DMS114 treated with DMSO at 0.1 percent for 48 hours (cell line): Measurements from ENCODE around the gene PSKH1.
A peak's percentile ranks its signal among the peaks of the same experiment; 100 is the strongest.
"Not testable (repeated sequence)": the region's sequence is repeated elsewhere in the genome, so short reads cannot be mapped to it uniquely, and the experiment has no call there.

ENCODE experiments used
- DNase-seq: peaks from one replicate; lab custom pipeline; 2025; ENCODE audit not compliant: unreplicated experiment; lab: John Stamatoyannopoulos, UW

PSKH1 gene

DNA sequence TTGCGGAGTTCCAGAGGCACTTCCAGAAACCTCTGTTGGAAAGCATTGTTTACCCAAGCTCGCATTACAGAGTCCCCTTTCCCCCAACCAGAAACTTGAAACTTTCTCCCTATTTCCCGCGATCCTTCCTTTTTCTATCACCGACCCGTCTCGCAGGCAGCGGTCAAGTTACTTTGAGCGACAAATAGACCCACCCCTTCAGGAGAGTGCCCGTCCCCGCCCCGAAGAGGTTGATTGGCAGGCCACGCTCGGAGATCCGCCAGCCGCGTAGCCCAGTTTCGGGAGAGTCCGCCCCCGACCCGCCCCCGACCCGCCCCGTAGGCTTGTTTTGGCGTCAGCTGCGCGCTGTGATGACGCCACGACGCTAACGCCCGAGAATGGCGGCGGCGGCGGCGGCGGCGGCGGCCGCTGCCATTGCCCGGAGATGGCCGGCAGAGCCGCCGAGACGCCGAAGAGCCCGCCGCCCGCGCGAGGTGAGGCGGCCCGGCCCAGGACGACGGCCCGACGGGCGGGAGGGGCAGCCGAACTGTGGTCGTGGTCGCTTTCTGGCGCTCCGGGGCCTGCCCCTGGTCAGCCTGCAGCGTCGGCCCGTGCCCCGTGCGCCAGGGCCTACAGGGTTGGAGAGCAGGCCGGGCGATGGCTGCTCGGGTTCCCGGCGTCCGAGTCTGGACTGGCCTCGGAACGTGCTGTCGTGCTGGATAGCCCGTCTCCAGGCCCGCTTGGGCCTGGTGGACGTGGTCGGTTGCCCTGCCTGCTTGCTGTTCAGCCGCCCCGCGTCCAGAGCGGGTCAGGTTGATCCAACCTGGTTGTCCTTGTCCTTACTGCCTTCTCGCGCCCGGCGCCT is at the start of gene PSKH1:
Gene PSKH1, plus strand, starts transcription at position 356 of the 844 bp plus-strand sequence. CDS start 15,496 bp downstream, outside the sequence.
- peak; percentile 99 for DNase-seq

DNA sequence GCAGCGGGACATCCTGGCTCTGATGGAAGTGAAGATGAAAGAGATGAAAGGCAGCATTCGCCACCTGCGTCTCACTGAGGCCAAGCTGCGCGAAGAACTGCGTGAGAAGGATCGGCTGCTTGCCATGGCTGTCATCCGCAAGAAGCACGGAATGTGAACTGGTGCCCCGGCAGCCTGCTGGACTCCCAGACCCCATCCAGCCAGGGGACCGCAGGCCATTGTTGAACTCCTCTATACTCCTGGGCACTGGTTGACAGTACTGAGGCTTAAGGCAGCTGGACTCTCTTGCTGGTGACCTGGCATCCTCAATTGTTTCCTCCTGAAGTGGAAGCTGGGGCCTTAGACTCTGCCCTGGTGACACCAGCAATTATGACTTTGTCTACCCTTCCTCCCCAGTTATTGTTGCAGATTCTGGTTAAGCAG is 49.7 kb upstream of the PSKH1 start:
- no peak for DNase-seq

DNA sequence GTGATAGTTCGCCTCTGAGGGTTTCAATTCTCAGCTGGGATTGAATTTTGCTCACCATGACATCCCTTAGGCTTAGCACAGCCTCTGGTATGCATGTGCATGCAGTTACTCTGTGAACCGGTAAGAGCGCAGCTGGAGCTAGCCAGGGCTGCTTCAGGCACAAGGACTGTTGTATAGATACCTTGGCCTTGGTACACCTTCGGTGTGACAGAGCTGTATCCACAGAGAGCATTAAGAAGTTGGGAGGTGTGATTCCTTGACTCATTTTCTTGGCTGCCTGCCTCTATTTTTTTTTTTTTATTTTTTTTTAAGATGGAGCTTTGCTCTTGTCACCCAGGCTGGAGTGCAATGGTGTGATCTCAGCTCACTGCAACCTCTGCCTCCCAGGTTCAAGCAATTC is 48.6 kb upstream of the PSKH1 start:
- peak; percentile 22 for DNase-seq

DNA sequence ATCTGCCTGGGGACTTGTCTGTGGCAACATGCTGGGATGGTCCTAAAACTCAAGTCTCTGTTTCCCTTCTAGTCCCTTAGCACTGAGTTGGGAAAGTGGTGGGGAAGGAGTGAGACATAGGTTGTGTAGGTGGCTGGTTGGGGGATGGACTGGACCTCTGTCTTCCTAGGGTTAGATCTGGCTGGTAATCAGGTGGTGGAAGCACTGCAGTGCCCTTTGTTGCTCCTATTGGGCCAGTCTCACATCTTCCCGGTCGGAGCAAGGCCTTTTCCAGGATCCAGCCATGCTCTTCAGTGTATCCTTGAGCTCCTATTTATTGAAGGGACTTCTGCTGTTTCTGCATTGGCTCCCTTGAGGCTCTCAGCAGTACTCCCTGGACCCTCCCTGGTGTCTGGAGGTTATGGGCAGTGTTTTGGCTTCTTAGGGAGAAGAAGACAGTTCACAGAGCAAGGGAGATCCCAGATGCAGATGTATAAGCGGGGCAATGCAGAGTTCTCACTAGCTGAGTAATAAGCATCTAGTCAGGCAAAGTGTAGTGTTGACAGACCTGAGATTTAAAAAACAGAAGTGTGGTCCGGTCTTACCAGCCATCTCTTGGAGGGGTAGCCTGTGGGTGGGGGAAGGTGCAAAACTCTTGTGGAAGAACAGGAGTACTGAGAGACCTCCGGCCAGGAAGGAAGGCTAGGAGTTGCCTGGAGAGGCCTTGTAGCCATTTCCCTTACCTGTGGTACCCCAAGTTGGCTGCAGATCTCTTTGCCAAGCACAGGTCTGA is 47.6 kb upstream of the PSKH1 start:
- peak; percentile 19 for DNase-seq

DNA sequence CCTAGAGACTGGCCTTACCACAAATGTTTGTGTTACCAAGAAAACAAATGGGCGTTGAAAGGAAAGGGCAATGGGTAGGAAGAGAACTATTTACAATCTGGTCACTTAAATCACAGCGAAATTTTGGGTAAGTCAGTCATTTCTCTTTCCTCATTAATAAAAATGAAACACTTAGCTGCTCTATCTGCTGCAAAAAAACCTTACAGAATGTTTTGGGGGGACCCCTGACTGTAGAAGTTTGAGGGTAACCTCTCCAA is 47.1 kb upstream of the PSKH1 start:
- DNase-seq, result no peak

DNA sequence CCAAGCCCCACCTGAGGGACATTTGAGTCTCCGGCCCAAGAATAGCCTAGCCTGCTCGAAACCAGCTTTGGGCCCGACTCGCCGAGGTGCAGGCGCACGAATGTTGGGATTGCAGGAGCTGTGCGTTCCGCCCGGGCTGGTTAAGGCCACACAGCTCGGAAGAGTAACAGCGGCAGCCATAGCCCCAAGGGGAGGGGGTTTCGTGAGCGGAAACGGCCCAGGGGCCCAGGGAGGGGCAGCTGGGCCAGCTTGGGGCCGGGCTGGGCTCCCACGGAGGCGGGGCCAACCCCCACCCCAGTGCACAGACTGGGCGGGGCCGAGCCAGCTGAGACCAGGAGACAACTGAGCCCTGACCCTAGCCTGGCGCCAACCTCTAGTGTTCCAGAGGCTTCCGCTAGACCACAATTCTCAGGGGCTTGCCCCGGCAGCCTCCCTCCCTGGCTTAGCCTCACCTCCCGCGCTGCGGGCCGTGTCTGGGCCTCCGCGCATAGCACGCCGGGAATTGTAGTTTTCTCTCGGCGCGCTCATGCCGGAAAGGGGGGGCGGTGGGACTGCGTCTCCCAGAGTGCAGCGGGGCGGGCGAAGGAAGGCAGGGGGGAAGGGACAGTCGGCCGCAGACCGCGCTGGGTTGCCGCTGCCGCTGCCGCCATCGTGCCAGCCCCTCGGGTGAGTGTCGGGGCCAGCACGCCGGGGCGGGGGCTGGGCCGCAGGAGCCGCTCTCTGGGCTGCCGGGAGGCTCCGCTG is 46.6 kb upstream of the PSKH1 start, which contains the start of gene NUTF2:
Gene NUTF2, plus strand, starts transcription at position 614 of the 744 bp plus-strand sequence. CDS start 18,198 bp downstream, outside the sequence.
- DNase-seq, result peak; percentile 86

DNA sequence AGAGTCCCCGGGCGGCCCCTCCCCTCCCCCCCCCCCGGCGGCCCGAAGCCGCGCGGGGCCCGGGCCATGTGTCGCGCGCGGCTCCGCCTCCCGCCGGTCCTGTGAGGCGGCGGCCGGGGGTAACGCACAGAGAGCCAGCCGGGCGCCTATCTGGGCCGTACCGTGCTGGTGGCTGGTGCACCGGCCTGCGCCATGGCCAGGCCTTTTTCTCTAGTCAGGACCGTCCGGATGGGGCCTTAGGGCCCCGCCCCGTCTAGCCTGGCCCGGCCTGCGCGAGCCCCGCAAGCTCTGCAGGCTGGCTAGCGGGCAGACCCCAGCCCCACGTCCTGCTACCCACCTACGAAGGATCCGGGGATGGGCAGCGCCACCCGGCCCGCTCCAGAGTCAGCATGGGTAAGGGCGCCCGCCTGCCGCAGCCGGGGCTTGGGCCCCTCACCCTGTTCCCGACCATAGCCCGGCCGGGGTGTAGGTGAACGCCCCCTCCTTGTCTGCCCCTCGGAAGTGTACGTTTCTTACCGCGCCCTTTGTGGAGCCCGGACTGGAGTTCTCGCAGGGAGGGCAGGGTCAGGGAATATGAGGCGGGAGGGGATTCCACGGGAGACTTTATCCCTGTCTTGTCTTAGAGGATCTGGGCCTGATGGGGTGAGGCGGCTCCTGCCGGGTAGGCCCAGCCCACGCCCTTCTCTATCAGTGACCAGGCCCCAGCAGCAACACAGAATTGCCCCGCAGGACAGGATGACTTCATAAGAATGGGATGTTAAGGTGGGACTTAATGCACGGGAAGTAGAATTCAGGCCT is 45.8 kb upstream of the PSKH1 start, which contains the start of gene CENPT:
Gene CENPT, minus strand, starts transcription at position 630 of the 798 bp plus-strand sequence. CDS start 13,834 bp downstream, outside the sequence.
- no peak for DNase-seq

DNA sequence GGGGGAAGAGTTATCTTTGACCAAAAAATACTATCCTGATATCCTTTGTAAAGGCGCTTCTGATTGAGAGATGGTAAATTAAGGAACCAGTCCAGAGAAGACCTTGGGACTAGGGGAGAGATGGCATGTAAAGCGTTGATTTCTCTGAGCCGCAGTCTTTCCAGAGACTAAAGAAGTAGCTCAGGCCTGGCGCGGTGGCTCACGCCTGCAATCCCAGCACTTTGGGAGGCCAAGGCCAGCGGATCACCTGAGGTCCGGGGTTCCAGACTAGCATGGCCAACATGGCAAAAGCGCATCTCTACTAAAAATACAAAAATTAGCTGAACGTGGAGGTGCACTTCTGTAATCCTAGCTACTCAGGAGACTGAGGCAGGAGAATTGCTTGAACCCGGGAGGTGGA is 44.9 kb upstream of the PSKH1 start:
- DNase-seq, result no peak

DNA sequence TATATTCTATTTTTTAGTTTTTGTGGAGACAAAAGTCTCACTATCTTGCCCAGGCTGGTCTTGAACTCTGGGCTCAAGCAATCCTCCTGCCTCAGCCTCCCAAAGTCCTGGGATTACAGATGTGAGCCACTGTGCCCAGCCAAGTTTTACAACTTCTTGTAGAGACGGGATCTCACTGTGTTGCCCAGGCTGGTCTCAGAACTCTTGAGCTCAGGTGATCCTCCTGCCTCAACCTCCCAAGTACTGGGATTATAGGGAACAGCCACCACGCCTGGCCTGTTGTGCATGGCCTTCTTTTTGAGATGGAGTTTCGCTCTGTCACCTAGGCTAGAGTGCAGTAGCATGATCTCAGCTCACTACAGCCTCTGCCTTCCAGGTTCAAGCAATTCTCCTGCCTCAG is 39.4 kb upstream of the PSKH1 start:
- no peak for DNase-seq

DNA sequence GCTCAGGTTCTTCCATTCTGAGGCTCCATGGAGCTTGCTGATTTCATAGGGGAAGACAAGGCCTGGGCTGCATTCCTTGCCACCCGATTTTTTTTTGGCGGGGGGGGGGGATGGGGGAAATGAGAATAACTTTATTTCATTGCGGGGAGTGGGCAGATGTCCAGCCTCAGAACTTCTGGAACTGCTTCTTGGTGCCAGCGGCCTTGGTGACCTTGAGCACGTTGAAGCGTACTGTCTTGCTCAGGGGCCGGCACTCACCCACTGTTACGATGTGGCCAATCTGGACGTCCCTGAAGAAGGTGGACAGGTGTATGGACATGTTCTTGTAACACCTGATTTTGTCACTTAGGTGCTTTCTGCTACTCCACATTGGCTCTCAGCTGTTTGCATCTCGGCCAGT is 37.3 kb upstream of the PSKH1 start:
- DNase-seq, result no peak

DNA sequence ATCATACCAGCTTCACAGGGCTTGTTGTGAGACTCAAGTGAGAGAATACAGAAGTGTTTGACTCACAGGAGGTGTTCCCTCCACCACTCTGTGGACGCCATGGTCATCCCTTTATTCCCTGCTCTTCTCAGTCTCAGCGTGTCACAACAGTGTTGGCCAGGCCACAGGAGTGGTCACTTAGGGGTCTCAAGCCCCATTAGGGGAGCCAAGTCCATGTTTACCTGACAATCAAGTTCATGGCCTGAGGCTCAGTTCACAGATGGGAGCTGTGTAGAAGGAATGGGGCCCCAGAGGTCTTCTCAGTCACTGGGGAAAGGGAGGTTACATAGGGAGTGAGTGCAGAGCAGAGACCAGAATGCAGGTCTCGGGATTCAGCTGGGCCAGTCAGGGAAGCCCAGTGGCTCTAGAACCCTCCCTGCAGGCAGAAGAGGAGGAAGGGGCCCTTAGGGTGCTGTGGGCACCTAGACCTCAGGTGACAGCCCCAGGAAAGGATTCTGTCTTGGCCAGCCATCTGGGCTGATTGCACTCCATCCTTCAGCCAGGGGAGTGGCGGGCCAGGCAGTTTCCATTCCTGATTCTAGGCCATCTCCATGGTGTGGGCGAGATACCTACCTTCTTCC is 36.0 kb upstream of the PSKH1 start:
- no peak for DNase-seq

DNA sequence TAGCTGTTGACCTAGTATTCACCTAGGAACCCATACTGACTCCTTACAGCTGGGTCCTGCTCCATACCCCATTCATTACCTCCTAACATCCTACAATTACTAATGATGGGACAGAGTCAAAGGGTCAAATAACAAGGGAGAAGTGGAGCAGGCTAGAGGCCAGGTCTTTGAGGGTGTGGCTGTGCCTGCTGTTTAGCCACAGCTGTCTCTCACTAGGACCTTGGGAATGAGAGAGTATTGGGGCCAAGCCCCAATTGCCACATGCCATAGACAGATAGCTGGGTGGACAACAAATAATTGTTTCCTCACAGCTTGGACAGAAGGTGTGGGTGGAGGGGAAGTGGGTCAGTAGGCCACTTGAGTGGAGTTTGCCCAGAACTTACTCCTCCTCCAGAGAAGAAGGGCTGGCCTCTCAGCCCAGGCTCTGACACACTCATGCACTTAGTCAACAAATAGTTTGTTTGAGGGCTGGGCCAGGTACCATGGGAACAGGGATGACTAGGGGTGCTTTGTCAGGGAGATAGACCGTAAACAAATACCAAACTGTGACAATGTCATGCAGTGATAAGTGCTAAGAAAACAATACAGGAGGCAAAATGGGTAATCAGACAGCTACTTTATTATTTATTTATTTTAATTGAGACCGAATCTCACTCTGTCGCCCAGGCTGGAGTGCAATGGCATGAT is 35.4 kb upstream of the PSKH1 start:
- no peak for DNase-seq

DNA sequence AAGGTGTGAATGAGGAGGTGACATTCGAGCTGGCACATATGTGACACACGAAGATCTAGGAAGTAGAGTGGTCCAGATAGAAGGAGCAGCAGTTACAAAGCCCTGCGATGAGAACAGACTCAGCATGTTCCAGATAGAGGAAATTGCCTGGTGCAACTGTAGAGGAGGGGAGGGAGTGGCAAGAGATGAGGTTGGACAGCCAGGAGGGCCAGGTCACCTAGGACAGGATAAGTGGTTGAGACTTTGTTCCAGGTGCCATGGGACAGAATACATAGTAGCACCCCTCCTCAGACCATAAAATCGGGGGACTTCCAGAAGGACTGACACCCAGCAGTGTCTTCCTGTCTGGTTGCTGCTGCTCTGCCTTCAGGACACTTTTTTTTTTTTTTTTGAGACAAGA is 34.6 kb upstream of the PSKH1 start:
- no peak for DNase-seq

DNA sequence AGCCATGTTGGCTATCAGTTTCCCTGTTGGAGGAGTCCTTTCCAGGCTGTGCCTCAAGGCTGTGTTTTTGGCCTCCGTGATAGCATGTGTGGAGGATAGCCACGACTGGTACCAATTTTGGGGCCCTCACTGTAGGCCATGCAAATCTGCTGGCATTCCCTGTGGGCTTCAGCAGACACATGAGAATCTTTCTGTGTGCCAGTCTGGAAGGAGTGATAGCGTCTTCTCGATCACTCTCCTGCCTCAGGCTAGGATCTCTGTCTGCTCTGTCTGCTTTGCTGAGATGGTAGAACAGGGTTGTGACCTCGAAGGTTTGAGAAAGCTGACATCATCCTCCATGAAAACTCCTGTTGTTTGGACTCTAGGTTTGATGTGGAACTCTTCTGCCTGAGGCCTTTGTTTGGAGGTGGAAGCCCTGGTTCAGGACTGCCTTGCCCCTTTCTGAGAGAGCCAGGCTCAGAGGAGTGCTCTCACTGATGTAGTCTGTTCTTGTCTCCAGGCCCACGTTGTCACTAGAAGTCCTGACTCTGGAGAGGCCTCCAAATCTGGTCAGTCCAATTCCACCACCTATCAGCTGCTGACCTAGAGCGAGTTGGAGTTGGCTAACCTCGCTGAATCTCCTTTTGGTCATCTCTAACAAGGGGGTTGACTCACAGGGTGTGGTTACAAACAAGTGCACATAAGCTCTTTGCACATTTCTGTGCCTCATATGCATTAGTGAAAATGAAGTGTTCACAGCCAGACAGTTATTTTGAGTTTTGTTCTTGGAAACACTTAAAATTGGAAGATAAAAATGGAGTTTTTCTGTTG is 32.3 kb upstream of the PSKH1 start:
- DNase-seq, result no peak

DNA sequence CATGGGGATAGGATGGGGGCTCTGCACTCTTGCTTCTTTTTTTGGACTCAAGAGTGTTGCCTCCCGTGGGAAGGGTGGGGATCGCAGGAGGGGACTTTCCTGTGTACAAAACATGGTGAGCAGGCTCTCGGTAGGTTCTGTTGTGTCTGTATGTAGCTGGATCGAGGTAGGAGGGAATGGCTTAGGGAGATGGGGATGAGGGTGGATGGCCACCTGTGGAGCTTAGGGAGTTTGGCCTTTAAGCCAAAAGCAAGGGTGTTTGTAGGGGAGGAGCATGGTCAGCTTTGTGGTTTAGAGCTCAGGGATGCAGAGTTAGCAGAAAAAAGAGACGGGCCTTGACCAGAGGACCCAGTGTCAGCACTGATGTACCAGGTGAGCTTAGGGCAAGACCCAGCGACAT is 31.2 kb upstream of the PSKH1 start:
- DNase-seq, result no peak

DNA sequence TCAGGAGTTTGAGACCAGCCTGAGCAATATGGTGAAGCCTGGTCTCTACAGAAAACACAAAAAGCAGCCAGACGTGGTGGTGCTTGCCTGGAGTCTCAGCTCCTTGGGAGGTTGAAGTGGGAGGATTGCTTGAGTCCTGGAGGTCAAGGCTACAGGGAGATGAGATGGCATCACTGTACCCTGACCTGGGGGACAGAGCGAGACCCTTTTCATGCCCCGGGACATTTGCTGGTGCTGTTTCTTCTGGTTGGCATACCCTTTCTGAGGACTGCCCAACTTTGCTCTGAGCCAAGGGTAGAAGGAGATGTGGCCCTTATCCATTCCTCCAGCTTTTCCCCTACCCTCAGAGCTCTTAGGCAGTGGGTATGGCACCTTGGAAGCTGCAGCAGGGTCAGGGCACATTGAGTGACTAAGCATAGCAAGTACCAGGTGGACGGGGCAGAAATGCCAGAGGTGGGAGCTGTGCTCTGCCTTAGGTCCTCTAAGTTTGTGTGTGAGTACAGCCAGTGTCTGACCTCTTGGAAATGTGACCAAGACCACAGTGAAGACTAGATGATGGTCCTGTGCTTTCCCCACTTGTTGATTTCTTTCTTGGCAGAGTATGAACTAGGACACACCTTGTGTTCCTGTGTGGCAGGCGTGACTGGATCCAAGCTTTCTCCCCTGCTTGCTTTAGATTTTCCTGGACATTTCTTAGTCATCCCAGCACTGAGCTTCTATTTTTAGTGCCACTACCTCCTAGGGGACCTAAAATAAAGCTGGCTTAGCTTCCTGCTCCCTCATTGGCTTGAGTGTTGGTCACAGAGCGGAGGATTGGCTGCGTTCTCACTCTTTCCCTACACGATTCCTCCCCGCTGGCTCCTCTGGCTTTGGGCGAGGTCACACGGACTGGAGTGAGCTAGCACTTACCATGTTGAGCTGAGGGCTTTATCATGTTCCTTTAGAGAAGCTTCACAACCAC is 30.2 kb upstream of the PSKH1 start:
- DNase-seq, result no peak

DNA sequence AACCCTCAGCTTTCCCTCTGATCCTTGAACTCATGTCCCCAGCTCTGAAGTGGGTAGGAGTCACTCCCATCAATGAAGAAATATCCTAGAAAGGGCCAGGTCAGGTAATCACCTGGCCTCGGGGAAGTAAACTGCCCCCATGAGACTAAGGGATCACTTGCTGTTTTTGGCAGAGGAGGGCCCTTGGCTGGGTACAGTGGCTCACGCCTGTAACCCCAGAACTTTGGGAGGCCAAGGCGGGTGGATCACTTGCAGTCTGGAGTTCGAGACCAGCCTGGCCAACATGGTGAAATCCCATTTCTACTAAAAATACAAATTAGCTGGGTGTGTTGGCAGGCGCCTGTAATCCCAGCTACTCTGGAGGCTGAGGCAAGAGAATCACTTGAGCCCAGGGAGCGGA is 29.0 kb upstream of the PSKH1 start:
- DNase-seq, result not testable (repeated sequence)

DNA sequence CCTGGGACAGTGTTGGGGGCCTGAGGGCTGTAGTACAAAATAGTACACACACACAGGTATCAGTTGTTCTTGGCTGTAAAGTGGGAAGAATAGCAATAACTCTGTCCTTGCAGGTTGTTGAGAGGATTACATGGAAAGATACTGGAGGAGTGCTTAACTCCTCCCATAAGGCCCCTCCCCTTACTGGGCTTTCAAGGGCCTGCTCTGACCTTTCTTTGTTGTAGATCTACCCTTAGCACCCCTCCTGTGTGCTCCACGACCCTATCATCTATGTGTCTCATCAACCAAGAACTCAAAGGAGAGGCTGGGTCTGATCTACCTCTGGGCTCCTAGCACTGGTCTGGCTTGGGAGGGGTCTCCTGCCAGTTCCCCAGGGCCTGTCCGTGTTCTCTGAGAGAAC is 28.5 kb upstream of the PSKH1 start:
- no peak for DNase-seq
